B cell (primary cell): Measurements from ENCODE around the gene HUS1. TPM values are rescaled to one million over a fixed set of nuclear protein-coding genes. Genes with fewer than 3 reads are reported as not detected.

ENCODE experiments used
- ATAC-seq: fragments of 200-7000 bp; cut with Tn5 transposase; one replicate; pipeline ENCODE4 v1.10.0; 2021; ENCODE audit warnings: low read depth, mild to moderate bottlenecking, moderate number of reproducible peaks, moderate library complexity
- CTCF ChIA-PET: fragments of 350-600 bp; sonication (Branson Sonifier 250); formaldehyde crosslinking; loops from one replicate; lab custom pipeline; 2021; ENCODE audit warnings: antibody characterized with exemption, inconsistent platforms; lab: Charles Lee
- POLR2A ChIA-PET: fragments of 350-600 bp; sonication (Branson Sonifier 250); formaldehyde crosslinking; loops from one replicate; lab custom pipeline; 2021; ENCODE audit warnings: antibody characterized with exemption; lab: Charles Lee
- DNase-seq: peaks from one replicate; pipeline ENCODE4 v3.0.0; 2013
- H2AFZ ChIP-seq: 2 replicates; pipeline ENCODE4 v1.6.1; 2012; ENCODE audit warnings: mild to moderate bottlenecking, low read depth, low read length; ENCODE audit not compliant: insufficient read depth, poor library complexity, severe bottlenecking
- H3K27ac ChIP-seq, 2 donors: 1 replicate in 1 of 2; 2 replicates in 1 of 2; pipeline ENCODE4 v1.5.1; 2012 to 2013; ENCODE audit warnings: low read length in 2 of 2, mild to moderate bottlenecking in 2 of 2, moderate library complexity in 1 of 2
- H3K27me3 ChIP-seq, 4 experiments: fragments of 200-600 bp in 1 of 4; sonication (generic) in 1 of 4; replicated peaks in 1 of 4; 1 replicate in 2 of 4; 2 replicates in 2 of 4; pipeline versions ENCODE4 v1.6.1 to v1.7.0; 2013 to 2016; ENCODE audit warnings: low read length in 3 of 4, mild to moderate bottlenecking in 2 of 4, mixed read lengths in 1 of 4, moderate library complexity in 1 of 4; ENCODE audit not compliant: insufficient read depth in 4 of 4, control insufficient read depth in 3 of 4; ENCODE audit errors: control extremely low read depth in 1 of 4
- H3K36me3 ChIP-seq, 2 experiments: replicated peaks in 1 of 2; 1 replicate in 1 of 2; 2 replicates in 1 of 2; pipeline versions ENCODE4 v1.6.1 to v1.7.1; 2013; ENCODE audit warnings: low read length in 1 of 2; ENCODE audit not compliant: insufficient read depth in 2 of 2, control insufficient read depth in 1 of 2; ENCODE audit errors: control extremely low read depth in 1 of 2, extremely low read depth in 1 of 2
- H3K4me1 ChIP-seq, 2 donors: fragments of 200-600 bp in 1 of 2; sonication (generic) in 1 of 2; 1 replicate in 1 of 2; 2 replicates in 1 of 2; pipeline versions ENCODE4 v1.5.1 to v1.6.1; 2013 to 2017; ENCODE audit warnings: low read length in 2 of 2; ENCODE audit not compliant: control insufficient read depth in 2 of 2, insufficient read depth in 2 of 2
- H3K4me2 ChIP-seq: replicated peaks from 2 replicates; pipeline ENCODE3; 2012; ENCODE audit warnings: mild to moderate bottlenecking, low read depth, low read length; ENCODE audit not compliant: poor library complexity, severe bottlenecking
- H3K4me3 ChIP-seq, 5 experiments: fragments of 200-600 bp in 1 of 5; sonication (generic) in 1 of 5; 1 replicate in 3 of 5; 2 replicates in 2 of 5; pipeline versions ENCODE4 v1.5.1 to v1.7.0; 2011 to 2016; ENCODE audit warnings: low read length in 4 of 5, mild to moderate bottlenecking in 4 of 5, low read depth in 2 of 5, control low read depth in 1 of 5, moderate library complexity in 1 of 5; ENCODE audit not compliant: insufficient read depth in 1 of 5; ENCODE audit errors: control extremely low read depth in 1 of 5, extremely low read depth in 1 of 5
- H3K79me2 ChIP-seq: fragments of 200-600 bp; sonication (generic); one replicate; pipeline ENCODE4 v1.6.0; 2016; ENCODE audit warnings: low read length; ENCODE audit not compliant: control insufficient read depth, insufficient read depth
- H3K9ac ChIP-seq: fragments of 200-600 bp; sonication (generic); 2 replicates; pipeline ENCODE4 v1.6.1; 2017; ENCODE audit warnings: mild to moderate bottlenecking, low read length, moderate library complexity
- H3K9me3 ChIP-seq, 3 donors: one replicate each; pipeline versions ENCODE4 v1.6.1 to v1.7.1; 2013; ENCODE audit warnings: low read length in 2 of 3; ENCODE audit not compliant: control insufficient read depth in 2 of 3, insufficient read depth in 1 of 3; ENCODE audit errors: control extremely low read depth in 1 of 3
- H4K20me1 ChIP-seq: 2 replicates; pipeline ENCODE4 v1.6.0; 2012; ENCODE audit warnings: mild to moderate bottlenecking, low read length; ENCODE audit not compliant: insufficient read depth, control insufficient read depth, poor library complexity, severe bottlenecking
- H3K27ac Mint-ChIP-seq: one replicate; pipeline ENCODE4 v1.8.0; 2021; ENCODE audit warnings: mixed read lengths
- H3K27me3 Mint-ChIP-seq: one replicate; pipeline ENCODE4 v1.8.0; 2021; ENCODE audit warnings: mixed read lengths
- H3K4me1 Mint-ChIP-seq: one replicate; pipeline ENCODE4 v1.8.0; 2021; ENCODE audit warnings: mixed read lengths
- H3K4me3 Mint-ChIP-seq: one replicate; pipeline ENCODE4 v1.8.0; 2021; ENCODE audit warnings: mixed read lengths
- H3K9me3 Mint-ChIP-seq: one replicate; pipeline ENCODE4 v1.8.0; 2022; ENCODE audit warnings: mixed read lengths; ENCODE audit not compliant: insufficient read depth
- EZH2 ChIP-seq: IDR thresholded peaks from 2 replicates; pipeline ENCODE4 v1.6.1; 2012; ENCODE audit warnings: borderline replicate concordance, low read depth, mild to moderate bottlenecking, moderate library complexity, low read length; ENCODE audit not compliant: insufficient read depth, poor library complexity, severe bottlenecking
- WGBS: methylation state at CpG from one replicate; pipeline ENCODE4 v1.1.5; 2013; ENCODE audit warnings: missing lambda C conversion rate; ENCODE audit not compliant: insufficient coverage; 5-methylcytosine and 5-hydroxymethylcytosine counted together
- intact Hi-C: fragments of 100-400 bp; cut with micrococcal nuclease; formaldehyde crosslinking; loops from one replicate; pipeline ENCODE4 v1.10.0; 2022
- polyA plus RNA-seq: library from polyadenylated mRNA; depleted of rRNA; stranded (reverse); fragments of >200 nt; gene quantifications from 2 replicates; pipeline ENCODE4 v1.2.3, GENCODE V29; 2012
- total RNA-seq, 2 donors: library from RNA; stranded (reverse); fragments of 120-200 nt in 1 of 2; gene quantifications; 1 replicate in 1 of 2; 2 replicates in 1 of 2; pipeline versions ENCODE4 v1.2.3 to v1.2.4, GENCODE V29; 2013 to 2022
- TF ChIP-seq, protein P1 (sequence below): fragments of 200-600 bp; IDR thresholded peaks from one replicate; pipeline ENCODE4 v1.8.0; 2022; ENCODE audit warnings: antibody characterized with exemption, mild to moderate bottlenecking

Gene HUS1
- total and polyA plus RNA-seq, 2 donors (not counting 1 experiment from before 2014, with no cell fraction given): 37.7 to 61.6 TPM

DNA sequence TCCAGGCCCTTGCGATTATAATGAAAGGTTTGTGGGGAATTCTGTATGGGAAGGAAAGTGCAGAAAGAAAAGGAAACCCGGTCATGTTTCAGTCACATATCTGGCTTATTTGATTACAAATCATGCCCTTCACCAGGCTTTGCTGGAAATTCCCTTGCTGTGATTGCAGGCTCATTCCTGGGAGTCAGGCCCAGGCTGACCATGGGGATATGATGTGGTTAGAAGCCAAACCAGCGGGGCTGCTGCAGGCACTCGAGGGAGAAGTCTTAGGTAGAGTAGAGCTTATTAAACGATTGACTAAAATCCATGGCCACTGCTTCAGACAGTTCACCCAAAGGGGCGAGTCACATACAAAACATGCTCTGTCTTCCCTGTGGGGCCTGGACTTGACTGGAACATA, 47.4 kb downstream of the HUS1 start:
- ChIA-PET POLR2A (no interaction called here), CTCF (interaction anchor here (1.4 kb wide), 1 partner anchor 111 kb away, joined by 3 read pairs; no protein-coding TSS in a partner anchor)
- H3K9ac ChIP-seq: no peak overlapping the region
- H3K36me3 ChIP-seq: no peaks in the 10 kb centered on the region
- H3K79me2 ChIP-seq: no peaks in the 10 kb centered on the region
- H3K4me3 Mint-ChIP-seq: no peak overlapping the region
- H3K9me3 ChIP-seq: no peaks in the 10 kb centered on the region
- H3K27me3 Mint-ChIP-seq: peaks cover 7% of the 10 kb centered on the region
- intact Hi-C loops: loop anchor here (10.0 kb wide), 1 partner anchor 447 kb away; no protein-coding TSS in a partner anchor
- H3K4me1 Mint-ChIP-seq: peaks cover 34% of the 10 kb centered on the region
- H3K4me2 ChIP-seq: no peak overlapping the region
- H2AFZ ChIP-seq: no peak overlapping the region
- peaks cover 21 to 24% of the 10 kb centered on the region in 2 donors for H3K4me1 ChIP-seq
- ATAC-seq (no peak), DNase-seq (no peak)
- TF ChIP-seq EZH2: no peak
- TF ChIP-seq, protein P1, sequence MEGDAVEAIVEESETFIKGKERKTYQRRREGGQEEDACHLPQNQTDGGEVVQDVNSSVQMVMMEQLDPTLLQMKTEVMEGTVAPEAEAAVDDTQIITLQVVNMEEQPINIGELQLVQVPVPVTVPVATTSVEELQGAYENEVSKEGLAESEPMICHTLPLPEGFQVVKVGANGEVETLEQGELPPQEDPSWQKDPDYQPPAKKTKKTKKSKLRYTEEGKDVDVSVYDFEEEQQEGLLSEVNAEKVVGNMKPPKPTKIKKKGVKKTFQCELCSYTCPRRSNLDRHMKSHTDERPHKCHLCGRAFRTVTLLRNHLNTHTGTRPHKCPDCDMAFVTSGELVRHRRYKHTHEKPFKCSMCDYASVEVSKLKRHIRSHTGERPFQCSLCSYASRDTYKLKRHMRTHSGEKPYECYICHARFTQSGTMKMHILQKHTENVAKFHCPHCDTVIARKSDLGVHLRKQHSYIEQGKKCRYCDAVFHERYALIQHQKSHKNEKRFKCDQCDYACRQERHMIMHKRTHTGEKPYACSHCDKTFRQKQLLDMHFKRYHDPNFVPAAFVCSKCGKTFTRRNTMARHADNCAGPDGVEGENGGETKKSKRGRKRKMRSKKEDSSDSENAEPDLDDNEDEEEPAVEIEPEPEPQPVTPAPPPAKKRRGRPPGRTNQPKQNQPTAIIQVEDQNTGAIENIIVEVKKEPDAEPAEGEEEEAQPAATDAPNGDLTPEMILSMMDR: no peak
- H4K20me1 ChIP-seq: no peaks in the 10 kb centered on the region
- no peak overlapping the region for H3K27ac ChIP-seq
- no peak overlapping the region for H3K27ac Mint-ChIP-seq
- WGBS: 70% methylated on average over 5 of the region's 6 CpGs
- no peak overlapping the region for H3K4me3 ChIP-seq
- H3K9me3 Mint-ChIP-seq: no peaks in the 10 kb centered on the region
- H3K27me3 ChIP-seq: no peaks in the 10 kb centered on the region
